Femur (tissue), 1 donor: ENCODE results near the gene EPHA3.

Experiments
- DNase-seq: peaks from one replicate; pipeline ENCODE4 v3.0.0-alpha.2; 2017

The EPHA3 gene

DNA sequence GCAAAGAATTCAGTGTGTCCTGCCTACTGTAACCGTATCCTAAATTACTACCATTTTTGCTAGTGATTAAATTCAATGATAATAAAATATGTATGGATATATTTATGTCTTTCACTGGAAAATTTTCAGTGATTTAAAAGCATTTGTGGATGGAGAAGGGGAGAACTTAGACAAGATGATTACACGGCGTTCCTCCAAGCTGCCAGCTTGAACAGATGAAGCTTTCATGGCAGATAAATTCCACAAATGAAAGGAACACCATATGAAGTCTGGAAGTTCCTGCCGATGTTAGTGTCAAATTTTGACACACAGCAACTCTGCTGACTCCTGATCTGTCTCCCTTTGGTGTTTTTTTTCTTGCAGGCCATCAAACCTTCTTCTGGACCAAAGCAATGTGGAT, 364.7 kb downstream of the EPHA3 start:
- DNase-seq = no peak

DNA sequence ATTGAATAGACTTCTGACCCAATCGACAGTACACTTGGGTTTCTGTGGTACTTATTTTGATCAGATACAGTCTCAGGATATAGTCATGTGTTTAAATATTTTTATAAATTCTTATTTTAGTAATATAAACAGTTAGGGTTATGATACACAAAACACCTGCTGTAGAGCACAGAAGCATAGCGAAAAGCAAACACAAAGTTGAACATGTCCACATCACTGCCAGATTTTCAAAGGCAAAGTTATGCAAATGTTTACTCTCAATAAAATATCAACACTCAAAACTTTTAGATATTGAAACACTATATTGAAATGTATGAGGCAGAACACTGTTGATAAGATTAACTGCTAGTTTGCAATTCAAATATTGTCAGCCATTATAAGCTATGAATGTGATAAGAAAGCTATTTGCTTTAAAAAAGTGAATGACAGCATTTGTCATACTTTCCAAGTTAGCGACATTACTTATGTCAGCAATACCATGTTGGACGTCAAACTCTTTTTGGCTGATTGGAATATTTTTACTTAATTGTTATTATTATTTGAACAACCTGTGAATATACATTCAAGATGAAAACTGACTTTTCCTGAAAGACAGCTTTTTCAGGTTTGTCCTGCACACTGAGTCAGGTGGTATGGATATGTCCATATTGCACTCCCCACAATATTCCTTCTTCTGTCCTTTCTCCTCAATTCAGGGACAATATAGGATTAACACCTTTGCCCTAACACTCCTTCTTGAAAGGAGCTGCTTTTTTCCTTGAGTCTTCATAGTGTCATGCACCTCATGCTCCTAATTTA, 367.1 kb downstream of the EPHA3 start:
- no peak for DNase-seq

DNA sequence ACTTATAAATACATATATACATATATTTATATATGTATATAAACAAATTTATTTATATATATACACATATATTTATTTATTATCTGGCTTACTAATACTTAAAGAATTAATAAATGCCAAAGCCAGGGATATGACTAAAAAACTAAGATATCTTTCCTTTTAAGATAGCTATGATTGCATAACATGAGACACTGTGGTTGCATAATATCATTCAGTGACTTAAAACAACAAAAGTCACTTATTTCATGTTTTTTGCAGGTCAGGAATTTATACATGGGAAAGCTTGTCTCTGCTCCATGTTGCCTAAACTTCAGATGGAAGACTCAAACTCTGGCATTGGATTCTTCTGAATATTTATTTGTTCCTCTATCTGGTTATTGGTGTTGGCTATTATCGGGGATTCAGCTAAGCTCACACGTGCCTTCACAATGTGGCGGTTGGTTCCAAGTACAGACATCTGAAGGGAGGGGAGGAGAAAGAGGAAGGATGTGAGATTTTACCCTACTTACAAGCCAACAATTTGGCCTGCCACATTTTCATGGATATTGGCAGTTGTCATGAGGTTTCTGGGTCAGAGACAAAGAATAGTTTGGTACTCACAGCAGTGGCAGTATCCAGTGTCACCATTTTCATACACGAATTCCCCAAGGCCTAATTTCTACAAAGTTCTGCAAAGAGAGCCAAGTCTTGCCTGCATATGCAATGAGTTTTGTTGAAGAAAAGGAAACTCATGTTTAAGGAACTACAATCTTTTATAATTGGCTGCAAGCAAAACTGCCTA, 381.6 kb downstream of the EPHA3 start:
- no peak for DNase-seq

DNA sequence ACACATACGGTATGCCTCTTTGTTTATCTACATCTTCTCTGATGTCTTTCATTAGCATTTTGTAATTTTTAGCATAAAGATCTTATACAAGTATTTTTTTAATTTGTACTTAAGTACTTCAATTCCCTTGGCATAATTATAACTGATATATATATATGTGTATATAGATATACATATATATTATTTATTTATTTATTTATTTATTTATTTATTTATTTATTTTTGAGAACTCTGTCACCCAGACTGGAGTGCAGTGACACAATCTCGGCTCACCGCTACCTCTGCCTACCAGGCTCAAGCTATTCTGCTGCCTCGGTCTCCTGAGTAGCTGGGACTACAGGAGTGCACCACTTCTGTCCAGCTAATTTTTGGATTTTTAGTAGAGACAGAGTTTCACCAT, 382.7 kb downstream of the EPHA3 start:
- no peak for DNase-seq

DNA sequence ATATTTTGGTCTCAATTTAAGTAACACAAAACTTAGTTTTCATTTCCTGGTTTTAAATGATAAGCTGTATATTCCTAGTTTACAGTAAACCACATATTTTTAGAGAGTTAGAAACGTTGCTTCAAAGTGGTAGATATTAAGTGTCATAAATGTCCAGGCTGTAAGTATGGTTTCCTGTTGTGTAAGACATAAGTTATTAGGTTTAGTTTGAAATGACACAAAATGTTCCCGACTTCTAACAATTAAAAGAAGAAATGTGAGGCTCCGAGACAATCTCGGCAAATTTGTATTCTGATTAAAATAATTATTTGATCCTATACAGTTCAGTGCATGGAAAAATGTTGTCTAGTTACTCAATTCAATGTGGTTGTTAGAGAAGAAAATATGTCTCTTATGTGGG, 387.3 kb downstream of the EPHA3 start:
- DNase-seq = no peak

DNA sequence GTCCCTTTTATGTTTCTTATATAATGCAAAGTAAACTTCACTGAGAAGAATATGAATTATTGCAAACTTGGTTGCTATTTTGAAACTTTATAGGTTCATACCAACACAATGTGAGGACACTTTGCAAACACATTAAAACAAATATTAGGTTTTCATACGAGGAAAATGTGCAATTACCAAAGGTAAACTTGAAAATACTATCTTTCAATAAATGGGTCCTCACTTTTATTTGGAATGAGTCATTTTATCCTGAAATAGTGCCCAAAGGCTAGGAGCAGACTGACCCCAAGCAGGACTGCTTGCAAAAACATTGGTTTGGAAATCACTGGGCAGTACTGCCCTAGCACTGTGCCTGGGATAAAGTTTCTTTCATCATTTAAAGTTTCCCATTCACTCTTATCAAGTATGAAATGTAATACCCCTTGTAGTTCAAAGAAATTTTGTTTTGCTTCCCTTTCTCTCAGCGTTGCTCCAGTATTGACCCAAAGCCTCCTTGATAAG, 396.5 kb downstream of the EPHA3 start:
- no peak for DNase-seq

DNA sequence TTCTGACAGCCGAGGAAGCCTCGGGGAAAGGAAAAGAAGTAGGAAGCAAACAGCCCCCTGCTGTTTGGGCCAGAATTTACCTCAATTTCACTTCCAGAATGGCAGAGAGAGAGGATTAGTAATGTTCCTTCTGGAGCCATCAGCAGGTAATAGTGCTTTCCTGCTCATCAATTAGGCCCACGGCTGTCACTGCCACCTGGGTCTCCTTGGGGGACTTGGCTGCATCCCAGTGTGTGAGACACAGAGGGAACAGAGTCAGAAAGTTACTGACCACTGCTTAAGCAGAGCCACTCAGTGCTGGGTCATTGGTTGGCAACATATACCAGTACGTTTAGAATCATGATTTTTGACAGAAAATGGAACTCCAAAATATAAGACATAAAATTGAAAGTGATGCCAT, 397.0 kb downstream of the EPHA3 start:
- no peak for DNase-seq

DNA sequence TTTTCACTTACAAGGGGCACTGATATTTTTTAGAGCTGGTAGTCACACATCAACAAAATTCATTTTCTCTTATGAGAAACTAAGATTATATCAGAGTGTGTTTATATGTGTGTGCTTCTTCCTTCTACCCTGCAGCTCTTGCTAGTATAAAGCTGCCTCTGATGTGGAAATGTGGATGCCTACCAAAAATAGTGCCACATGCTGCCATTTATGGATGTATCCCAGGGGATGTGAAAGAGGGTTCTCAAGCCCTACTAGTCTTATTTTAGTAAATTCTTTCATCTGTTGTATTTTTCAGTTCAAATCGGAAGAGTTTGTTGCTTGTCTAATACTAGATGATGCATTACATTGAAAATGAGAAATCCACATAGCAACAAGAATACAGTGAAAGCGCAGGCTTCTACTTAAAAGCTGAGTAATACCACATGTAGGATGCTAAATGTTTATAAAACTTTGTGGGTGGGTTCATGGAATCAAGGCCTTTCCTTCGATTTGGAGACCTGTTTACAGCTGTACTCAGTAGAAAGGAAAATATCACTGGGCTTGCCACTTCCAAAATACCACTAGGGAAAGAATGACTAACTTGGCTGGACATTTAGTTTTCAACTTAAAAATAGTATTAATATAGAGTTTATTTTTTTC, 399.2 kb downstream of the EPHA3 start:
- no peak for DNase-seq

DNA sequence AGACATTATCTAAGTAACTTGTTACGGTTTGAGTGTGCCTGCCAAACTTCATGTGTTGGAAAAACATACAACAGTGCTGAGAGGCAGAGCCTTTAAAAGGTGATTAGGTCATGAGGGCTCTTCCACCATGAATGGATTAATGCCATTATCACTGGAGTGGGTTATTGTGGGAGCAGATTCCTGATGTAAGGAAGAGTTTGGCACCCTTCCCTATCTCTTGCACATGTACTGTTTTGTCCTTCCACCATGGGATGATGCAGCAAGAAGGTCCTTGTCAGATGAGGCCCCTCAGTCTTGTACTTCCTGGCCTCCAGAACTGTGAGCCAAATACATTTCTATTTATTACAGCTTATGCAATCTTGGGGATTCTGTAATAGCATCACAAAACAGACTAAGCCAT, 413.9 kb downstream of the EPHA3 start:
- no peak for DNase-seq

DNA sequence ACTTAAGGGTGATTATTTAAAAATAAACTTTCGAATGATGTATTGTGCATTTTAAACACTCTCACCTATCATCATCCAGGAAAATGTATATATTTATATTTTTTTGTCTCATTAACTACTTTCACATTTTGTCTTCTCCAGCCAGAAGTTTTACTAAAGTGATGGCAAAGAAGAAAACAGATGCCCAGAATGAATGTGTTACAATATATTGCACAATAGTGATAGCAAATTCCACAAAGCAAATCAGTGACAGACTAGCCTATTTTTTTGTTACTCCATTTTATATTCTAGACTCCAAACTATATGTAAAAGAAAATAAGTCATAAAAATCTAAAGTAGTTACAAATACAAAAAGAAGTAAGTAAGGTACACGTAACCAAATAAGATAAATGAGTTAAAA, 414.7 kb downstream of the EPHA3 start:
- DNase-seq = no peak

DNA sequence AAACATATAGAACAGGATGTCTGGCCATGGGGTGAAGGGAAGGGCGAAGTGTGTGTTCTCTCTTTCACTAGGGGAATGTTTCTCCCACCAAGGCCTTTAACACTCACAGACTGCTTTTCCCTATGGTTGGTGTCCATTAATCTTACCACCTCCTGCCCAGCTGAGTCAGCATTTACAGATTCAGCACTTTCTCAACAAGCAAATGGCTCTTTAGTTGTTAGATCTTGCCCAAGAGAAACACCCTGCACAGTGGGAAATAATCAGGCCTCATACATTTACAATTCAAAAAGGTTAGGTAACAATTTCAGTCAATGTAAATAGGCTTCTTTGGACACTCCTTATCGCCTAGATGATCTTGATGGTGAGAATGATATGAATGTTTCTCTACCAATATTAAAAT, 418.2 kb downstream of the EPHA3 start:
- DNase-seq = no peak

DNA sequence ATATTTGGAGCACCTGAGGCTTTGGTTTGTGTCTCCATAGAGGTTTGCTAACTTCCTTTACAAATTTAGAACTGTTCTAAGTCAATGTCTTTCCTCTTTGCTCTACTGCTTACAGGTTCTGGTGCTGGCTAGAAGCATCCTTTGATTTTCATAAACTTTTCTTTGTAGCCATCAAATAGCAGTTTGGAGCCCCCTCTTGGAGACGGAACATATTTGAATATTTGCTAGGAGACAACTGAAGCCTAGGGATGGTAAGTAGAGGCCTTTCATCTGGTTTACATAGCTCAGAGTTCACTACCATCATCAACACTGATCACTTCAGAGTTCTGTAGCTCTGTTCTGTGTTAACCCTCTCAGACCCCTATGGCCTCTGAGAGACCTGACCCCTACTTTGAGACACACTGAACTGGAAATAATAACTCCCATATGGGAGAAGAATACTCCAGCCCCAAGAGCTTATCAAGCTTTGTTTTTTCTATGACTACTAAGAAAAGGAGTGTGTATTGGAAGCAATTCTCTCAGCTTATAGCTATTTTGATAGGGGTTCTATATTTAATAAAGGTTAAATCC, 420.4 kb downstream of the EPHA3 start:
- DNase-seq = no peak
